Measurements from ENCODE around the gene MED22. TPM values are rescaled to one million over a fixed set of nuclear protein-coding genes. Genes with fewer than 3 reads are reported as not detected.

The MED22 gene
- polyA plus RNA-seq, 3 donors, result 6.8 to 27.7 (median 9.6) TPM

DNA sequence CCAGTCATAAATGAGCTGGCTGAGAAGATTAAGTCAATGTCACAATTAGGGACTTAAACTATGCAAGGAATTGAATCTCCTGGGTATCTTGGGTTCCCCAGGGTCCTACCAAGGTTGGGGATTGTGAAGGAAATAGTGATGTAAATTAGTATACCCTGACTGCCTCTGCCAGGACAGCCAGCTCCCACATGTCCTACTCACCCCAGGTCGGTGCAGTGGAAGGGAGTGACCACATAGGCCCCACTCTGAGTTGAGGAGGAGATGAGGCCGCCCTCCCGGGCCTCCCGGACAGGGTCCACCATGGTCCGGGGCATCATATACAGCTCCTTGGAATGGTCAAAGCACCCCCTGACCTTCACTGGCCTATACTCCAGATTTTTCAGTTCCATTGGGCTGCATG, 5.6 kb upstream of the MED22 start:
- peaks cover 38 to 49% of the 10 kb centered on the region in 2 donors for H3K4me1 ChIP-seq (ENCODE audit: control insufficient read depth in 1 of 2, insufficient read depth in 2 of 2, low read length in 2 of 2)

GRCh38 chr9:133352635-133353340, 4.9 kb upstream of the MED22 start:
- no peak overlapping the region for H3K9ac ChIP-seq (ENCODE audit: insufficient read depth, low read length, poor library complexity, severe bottlenecking)
- no peak overlapping the region for H3K27ac ChIP-seq (ENCODE audit: low read depth in 1 of 2, low read length in 2 of 2)
- H3K27me3 ChIP-seq (ENCODE audit: control insufficient read depth in 2 of 2, insufficient read depth in 2 of 2, low read length in 2 of 2), result no peaks in the 10 kb centered on the region
- 85% methylated on average over 6 of the region's 8 CpGs for WGBS (ENCODE audit: insufficient coverage)
- Mint-ChIP-seq H3K27ac (peak overlapping the region in 4 of 7 donors; percentile 6 to 62 (median 39)), H3K4me1 (peaks cover 43% of the 10 kb centered on the region), H3K4me3 (no peak overlapping the region), H3K36me3 (peaks cover 49 to 59% of the 10 kb centered on the region in 2 donors), H3K27me3 (ENCODE audit: low read depth in 3 of 3) (peaks cover 0 to 2% (median 0%) of the 10 kb centered on the region in 3 donors), H3K9me3 (peaks cover 0 to 4% (median 0%) of the 10 kb centered on the region in 7 donors)
- H2AFZ ChIP-seq (ENCODE audit: insufficient read depth, low read depth, low read length, poor library complexity, severe bottlenecking), result no peak overlapping the region
- no peak overlapping the region for H3K4me2 ChIP-seq (replicated peaks; ENCODE audit: extremely low read depth, low read length, poor library complexity, severe bottlenecking)
- DNase-seq, result no peak
- no peak overlapping the region for H3K4me3 ChIP-seq (replicated peaks in 1 of 3; ENCODE audit: low read depth in 2 of 3, low read length in 3 of 3)
- peaks cover 43% of the 10 kb centered on the region for H3K79me2 ChIP-seq (ENCODE audit: insufficient read depth, low read length)
- peaks cover 49 to 56% of the 10 kb centered on the region in 2 donors for H3K36me3 ChIP-seq (replicated peaks in 1 of 2; ENCODE audit: control insufficient read depth in 1 of 2, insufficient read depth in 2 of 2, low read length in 2 of 2)
- TF ChIP-seq CTCF (IDR thresholded peaks at IDR 0.05), result no peak
- peaks cover 38 to 47% of the 10 kb centered on the region in 2 donors for H3K4me1 ChIP-seq (ENCODE audit: control insufficient read depth in 1 of 2, insufficient read depth in 2 of 2, low read length in 2 of 2)
- intact Hi-C loops (cut with micrococcal nuclease), result no loop called here
- H4K20me1 ChIP-seq (ENCODE audit: insufficient read depth, low read length), result peaks cover 62% of the 10 kb centered on the region
- H3K9me3 ChIP-seq (replicated peaks in 1 of 2; ENCODE audit: control insufficient read depth in 1 of 2, insufficient read depth in 1 of 2, low read length in 2 of 2), result no peaks in the 10 kb centered on the region

More for the DNA sequence above, 5.6 kb upstream of the MED22 start:
- Histone ChIP-seq H3K9me3 (replicated peaks in 1 of 2; ENCODE audit: control insufficient read depth in 1 of 2, insufficient read depth in 1 of 2, low read length in 2 of 2) (no peaks in the 10 kb centered on the region), H3K4me2 (replicated peaks; ENCODE audit: extremely low read depth, low read length, poor library complexity, severe bottlenecking) (no peak overlapping the region), H3K79me2 (ENCODE audit: insufficient read depth, low read length) (peaks cover 36% of the 10 kb centered on the region), H2AFZ (ENCODE audit: insufficient read depth, low read depth, low read length, poor library complexity, severe bottlenecking) (no peak overlapping the region), H3K36me3 (replicated peaks in 1 of 2; ENCODE audit: control insufficient read depth in 1 of 2, insufficient read depth in 2 of 2, low read length in 2 of 2) (peaks cover 49 to 56% of the 10 kb centered on the region in 2 donors), H3K4me3 (replicated peaks in 1 of 3; ENCODE audit: low read depth in 2 of 3, low read length in 3 of 3) (no peak overlapping the region), H3K9ac (ENCODE audit: insufficient read depth, low read length, poor library complexity, severe bottlenecking) (no peak overlapping the region), H3K27ac (ENCODE audit: low read depth in 1 of 2, low read length in 2 of 2) (no peak overlapping the region), H4K20me1 (ENCODE audit: insufficient read depth, low read length) (peaks cover 59% of the 10 kb centered on the region), H3K27me3 (ENCODE audit: control insufficient read depth in 2 of 2, insufficient read depth in 2 of 2, low read length in 2 of 2) (no peaks in the 10 kb centered on the region)
- no CpG with 5 or more reads among the region's 5 CpGs for WGBS (ENCODE audit: insufficient coverage)
- peaks cover 0 to 2% (median 0%) of the 10 kb centered on the region in 7 donors for H3K9me3 Mint-ChIP-seq
- no peak for TF ChIP-seq CTCF (IDR thresholded peaks at IDR 0.05)
- H3K4me1 Mint-ChIP-seq, result peaks cover 50% of the 10 kb centered on the region
- no peak overlapping the region for H3K4me3 Mint-ChIP-seq
- peaks cover 0 to 2% (median 0%) of the 10 kb centered on the region in 3 donors for H3K27me3 Mint-ChIP-seq (ENCODE audit: low read depth in 3 of 3)
- peaks cover 55 to 60% of the 10 kb centered on the region in 2 donors for H3K36me3 Mint-ChIP-seq
- intact Hi-C loops (cut with micrococcal nuclease), result no loop called here
- H3K27ac Mint-ChIP-seq, result peak overlapping the region in 2 of 7 donors; percentile 29 to 77
- no peak for DNase-seq
